Measurements from ENCODE around the gene WIPI1. TPM values are rescaled to one million over a fixed set of nuclear protein-coding genes. Genes with fewer than 3 reads are reported as not detected.

WIPI1 gene
- total and polyA plus RNA-seq, 9 of the 15 experiments (the other 6 are each of a cell fraction or from before 2014, with no cell fraction given), result 3.7 to 23.5 (median 11.8) TPM

GRCh38 chr17:68457168-68457538 lies at the start of gene WIPI1 (continued):
- no peak; the same call in 1 of the 2 replicates for TF ChIP-seq MGA (IDR thresholded peaks at IDR 0.05)

All from K562 (cell line).